ENCODE results near the gene SCAANT1.

The SCAANT1 gene

GRCh38 chr3:63942528-63942927 is 30.3 kb upstream of the SCAANT1 start:
- no peaks in the 10 kb centered on the region for H3K9me3 ChIP-seq (ENCODE audit: control insufficient read depth, insufficient read depth, low read length)
- H3F3A ChIP-seq (ENCODE audit: control insufficient read depth, insufficient read depth), result no peaks in the 10 kb centered on the region
- H3K79me2 ChIP-seq (ENCODE audit: control insufficient read depth, low read length), result peaks cover 78% of the 10 kb centered on the region
- no peak overlapping the region for H3K4me3 ChIP-seq (ENCODE audit: low read length)
- TF ChIP-seq EZH2phosphoT487 (IDR thresholded peaks at IDR 0.05; ENCODE audit: borderline replicate concordance, low read length), result no peak
- TF ChIP-seq, protein P1, sequence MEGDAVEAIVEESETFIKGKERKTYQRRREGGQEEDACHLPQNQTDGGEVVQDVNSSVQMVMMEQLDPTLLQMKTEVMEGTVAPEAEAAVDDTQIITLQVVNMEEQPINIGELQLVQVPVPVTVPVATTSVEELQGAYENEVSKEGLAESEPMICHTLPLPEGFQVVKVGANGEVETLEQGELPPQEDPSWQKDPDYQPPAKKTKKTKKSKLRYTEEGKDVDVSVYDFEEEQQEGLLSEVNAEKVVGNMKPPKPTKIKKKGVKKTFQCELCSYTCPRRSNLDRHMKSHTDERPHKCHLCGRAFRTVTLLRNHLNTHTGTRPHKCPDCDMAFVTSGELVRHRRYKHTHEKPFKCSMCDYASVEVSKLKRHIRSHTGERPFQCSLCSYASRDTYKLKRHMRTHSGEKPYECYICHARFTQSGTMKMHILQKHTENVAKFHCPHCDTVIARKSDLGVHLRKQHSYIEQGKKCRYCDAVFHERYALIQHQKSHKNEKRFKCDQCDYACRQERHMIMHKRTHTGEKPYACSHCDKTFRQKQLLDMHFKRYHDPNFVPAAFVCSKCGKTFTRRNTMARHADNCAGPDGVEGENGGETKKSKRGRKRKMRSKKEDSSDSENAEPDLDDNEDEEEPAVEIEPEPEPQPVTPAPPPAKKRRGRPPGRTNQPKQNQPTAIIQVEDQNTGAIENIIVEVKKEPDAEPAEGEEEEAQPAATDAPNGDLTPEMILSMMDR (IDR thresholded peaks at IDR 0.05; ENCODE audit: low read depth, low read length, poor library complexity, severe bottlenecking), result no peak
- no peaks in the 10 kb centered on the region for H3K4me1 ChIP-seq (ENCODE audit: control insufficient read depth, low read length)
- no peak overlapping the region for H3K4me2 ChIP-seq (ENCODE audit: low read length)
- H3K36me3 ChIP-seq (ENCODE audit: control insufficient read depth, low read length), result peaks cover 29% of the 10 kb centered on the region
- no peak overlapping the region for H3K27ac ChIP-seq (ENCODE audit: low read depth, low read length)
- no peaks in the 10 kb centered on the region for H3K9me2 ChIP-seq (replicated peaks; ENCODE audit: control insufficient read depth, low read length)
- H3K27me3 ChIP-seq (ENCODE audit: control insufficient read depth, low read length), result no peaks in the 10 kb centered on the region
- H4K20me1 ChIP-seq (ENCODE audit: control insufficient read depth, insufficient read depth, low read depth, low read length), result peaks cover 7% of the 10 kb centered on the region; the same call in 1 of the 2 replicates

GRCh38 chr3:63940389-63940757 is 28.2 kb upstream of the SCAANT1 start:
- no peaks in the 10 kb centered on the region for H3K9me2 ChIP-seq (replicated peaks; ENCODE audit: control insufficient read depth, low read length)
- H3K36me3 ChIP-seq (ENCODE audit: control insufficient read depth, low read length), result peaks cover 38% of the 10 kb centered on the region
- no peaks in the 10 kb centered on the region for H3F3A ChIP-seq (ENCODE audit: control insufficient read depth, insufficient read depth)
- no peaks in the 10 kb centered on the region for H3K4me1 ChIP-seq (ENCODE audit: control insufficient read depth, low read length)
- TF ChIP-seq EZH2phosphoT487 (IDR thresholded peaks at IDR 0.05; ENCODE audit: borderline replicate concordance, low read length), result no peak
- H4K20me1 ChIP-seq (ENCODE audit: control insufficient read depth, insufficient read depth, low read depth, low read length), result peaks cover 9% of the 10 kb centered on the region; the same call in 1 of the 2 replicates
- H3K4me2 ChIP-seq (ENCODE audit: low read length), result no peak overlapping the region
- no peak overlapping the region for H3K27ac ChIP-seq (ENCODE audit: low read depth, low read length)
- no peak overlapping the region for H3K4me3 ChIP-seq (ENCODE audit: low read length)
- no peaks in the 10 kb centered on the region for H3K9me3 ChIP-seq (ENCODE audit: control insufficient read depth, insufficient read depth, low read length)
- H3K79me2 ChIP-seq (ENCODE audit: control insufficient read depth, low read length), result peaks cover 87% of the 10 kb centered on the region
- H3K27me3 ChIP-seq (ENCODE audit: control insufficient read depth, low read length), result no peaks in the 10 kb centered on the region

GRCh38 chr3:63937661-63938651 is 25.8 kb upstream of the SCAANT1 start:
- Histone ChIP-seq H3K27me3 (ENCODE audit: control insufficient read depth, low read length) (no peaks in the 10 kb centered on the region), H3K27ac (ENCODE audit: low read depth, low read length) (no peak overlapping the region), H3K9me3 (ENCODE audit: control insufficient read depth, insufficient read depth, low read length) (no peaks in the 10 kb centered on the region), H3K4me1 (ENCODE audit: control insufficient read depth, low read length) (peaks cover 14% of the 10 kb centered on the region), H3K79me2 (ENCODE audit: control insufficient read depth, low read length) (peaks cover 95% of the 10 kb centered on the region), H3K36me3 (ENCODE audit: control insufficient read depth, low read length) (peaks cover 44% of the 10 kb centered on the region), H3F3A (ENCODE audit: control insufficient read depth, insufficient read depth) (peaks cover 5% of the 10 kb centered on the region; the same call in 1 of the 2 replicates), H3K4me2 (ENCODE audit: low read length) (no peak overlapping the region), H3K9me2 (replicated peaks; ENCODE audit: control insufficient read depth, low read length) (no peaks in the 10 kb centered on the region), H3K4me3 (ENCODE audit: low read length) (no peak overlapping the region), H4K20me1 (ENCODE audit: control insufficient read depth, insufficient read depth, low read depth, low read length) (peaks cover 16% of the 10 kb centered on the region; the same call in 1 of the 2 replicates)
- TF ChIP-seq EZH2phosphoT487 (IDR thresholded peaks at IDR 0.05; ENCODE audit: borderline replicate concordance, low read length), result no peak
- TF ChIP-seq, protein P1 (IDR thresholded peaks at IDR 0.05; ENCODE audit: low read depth, low read length, poor library complexity, severe bottlenecking), result no peak

GRCh38 chr3:63936925-63937324 is 24.7 kb upstream of the SCAANT1 start:
- TF ChIP-seq, protein P1 (IDR thresholded peaks at IDR 0.05; ENCODE audit: low read depth, low read length, poor library complexity, severe bottlenecking), result no peak
- TF ChIP-seq EZH2phosphoT487 (IDR thresholded peaks at IDR 0.05; ENCODE audit: borderline replicate concordance, low read length), result no peak
- H3K27ac ChIP-seq (ENCODE audit: low read depth, low read length), result no peak overlapping the region
- H3F3A ChIP-seq (ENCODE audit: control insufficient read depth, insufficient read depth), result peaks cover 6% of the 10 kb centered on the region; the same call in 1 of the 2 replicates
- no peaks in the 10 kb centered on the region for H3K27me3 ChIP-seq (ENCODE audit: control insufficient read depth, low read length)
- H3K4me2 ChIP-seq (ENCODE audit: low read length), result no peak overlapping the region
- no peaks in the 10 kb centered on the region for H3K9me2 ChIP-seq (replicated peaks; ENCODE audit: control insufficient read depth, low read length)
- H3K4me1 ChIP-seq (ENCODE audit: control insufficient read depth, low read length), result peaks cover 24% of the 10 kb centered on the region
- H3K79me2 ChIP-seq (ENCODE audit: control insufficient read depth, low read length), result peaks cover 95% of the 10 kb centered on the region
- peaks cover 44% of the 10 kb centered on the region for H3K36me3 ChIP-seq (ENCODE audit: control insufficient read depth, low read length)
- no peak overlapping the region for H3K4me3 ChIP-seq (ENCODE audit: low read length)
- no peaks in the 10 kb centered on the region for H3K9me3 ChIP-seq (ENCODE audit: control insufficient read depth, insufficient read depth, low read length)
- H4K20me1 ChIP-seq (ENCODE audit: control insufficient read depth, insufficient read depth, low read depth, low read length), result peaks cover 13% of the 10 kb centered on the region; the same call in 1 of the 2 replicates

All from DOHH2 (cell line).